GM12891 (cell line): Measurements from ENCODE around the gene MAN2B1.

Experiments used
- POLR2A ChIP-seq: IDR thresholded peaks from 2 replicates; pipeline ENCODE4 v1.6.1; 2011; ENCODE audit warnings: low read depth, low read length, control low read depth
- POLR2AphosphoS5 ChIP-seq: IDR thresholded peaks from 2 replicates; pipeline ENCODE4 v1.6.1; 2011; ENCODE audit warnings: low read depth, low read length, control low read depth
- POU2F2 ChIP-seq: IDR thresholded peaks from 2 replicates; pipeline ENCODE4 v1.6.1; 2011; ENCODE audit warnings: low read depth, mild to moderate bottlenecking, control low read depth, low read length, moderate library complexity
- TAF1 ChIP-seq: IDR thresholded peaks from 2 replicates; pipeline ENCODE4 v1.6.1; 2011; ENCODE audit warnings: low read depth, low read length, control low read depth

- TF ChIP-seq POLR2AphosphoS5 = no peak
- no peak for TF ChIP-seq TAF1
- TF ChIP-seq POLR2A = no peak
- no peak for TF ChIP-seq POU2F2
Observed at GRCh38 chr19:12646551-12646950, 20.0 kb downstream of the MAN2B1 start.
